Lower lobe of right lung (tissue), 2 donors: ENCODE results near the gene UBE2R2. TPM values are rescaled to one million over a fixed set of nuclear protein-coding genes. Genes with fewer than 3 reads are reported as not detected.

Source experiments
- ATAC-seq, 2 donors: fragments of 200-7000 bp; cut with Tn5 transposase; one replicate each; pipeline ENCODE4 v1.9.1; 2020 to 2022; ENCODE audit warnings: mild to moderate bottlenecking in 2 of 2, moderate library complexity in 2 of 2
- DNase-seq: peaks from one replicate; pipeline ENCODE4 v3.0.0-alpha.2; 2020
- H3K27ac ChIP-seq: fragments of 200-600 bp; one replicate; pipeline ENCODE4 v1.8.0; 2022
- H3K27me3 ChIP-seq: fragments of 200-600 bp; one replicate; pipeline ENCODE4 v1.8.0; 2022; ENCODE audit warnings: low read depth
- H3K36me3 ChIP-seq: fragments of 200-600 bp; one replicate; pipeline ENCODE4 v1.8.0; 2022; ENCODE audit warnings: mild to moderate bottlenecking
- H3K4me1 ChIP-seq: fragments of 200-600 bp; one replicate; pipeline ENCODE4 v1.8.0; 2022
- H3K4me3 ChIP-seq: fragments of 200-600 bp; one replicate; pipeline ENCODE4 v1.8.0; 2022; ENCODE audit warnings: mild to moderate bottlenecking
- H3K9me3 ChIP-seq: fragments of 200-600 bp; one replicate; pipeline ENCODE4 v1.8.0; 2022
- intact Hi-C: fragments of 100-400 bp; cut with DNase I; formaldehyde crosslinking; loops from one replicate; pipeline ENCODE4 v1.11.0; 2022
- total RNA-seq: library from RNA; stranded (reverse); fragmentation: NEBNext Ultra II Directional; extraction: Animal tissue kit (Norgen Biotek cat#: 25700); gene quantifications from one replicate; pipeline ENCODE4 v1.2.1, GENCODE V29; 2021
- TF ChIP-seq, protein P1 (sequence below): fragments of 200-600 bp; IDR thresholded peaks from one replicate; pipeline ENCODE4 v1.8.0; 2022; ENCODE audit warnings: antibody characterized with exemption, mild to moderate bottlenecking
- donor health status: DM: no; HTN: yes; CAD: no; lungs with severe emphysema.

UBE2R2 gene
- total RNA-seq, 1 donor from 2014 or later: 39.8 TPM

DNA sequence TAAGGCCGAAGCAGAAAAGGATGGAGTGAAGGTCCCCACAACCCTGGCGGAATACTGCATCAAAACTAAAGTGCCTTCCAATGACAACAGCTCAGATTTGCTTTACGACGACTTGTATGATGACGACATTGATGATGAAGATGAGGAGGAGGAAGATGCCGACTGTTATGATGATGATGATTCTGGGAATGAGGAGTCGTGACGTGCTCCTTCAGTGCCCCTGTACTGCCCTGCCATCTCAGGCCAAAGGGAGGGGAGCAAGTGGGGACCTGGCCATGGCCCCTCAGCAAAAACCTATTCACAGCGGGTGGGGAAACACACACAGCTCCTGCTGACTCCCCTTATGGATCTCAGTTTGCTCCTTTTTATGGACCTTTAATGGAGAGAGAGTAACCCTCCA is 100.1 kb downstream of the UBE2R2 start:
- Histone ChIP-seq H3K4me3 (no peak overlapping the region), H3K27me3 (no peaks in the 10 kb centered on the region), H3K9me3 (no peaks in the 10 kb centered on the region), H3K27ac (no peak overlapping the region), H3K36me3 (peaks cover 99% of the 10 kb centered on the region), H3K4me1 (no peaks in the 10 kb centered on the region)
- intact Hi-C loops: no loop called here
- no peak for ATAC-seq
- TF ChIP-seq, protein P1, sequence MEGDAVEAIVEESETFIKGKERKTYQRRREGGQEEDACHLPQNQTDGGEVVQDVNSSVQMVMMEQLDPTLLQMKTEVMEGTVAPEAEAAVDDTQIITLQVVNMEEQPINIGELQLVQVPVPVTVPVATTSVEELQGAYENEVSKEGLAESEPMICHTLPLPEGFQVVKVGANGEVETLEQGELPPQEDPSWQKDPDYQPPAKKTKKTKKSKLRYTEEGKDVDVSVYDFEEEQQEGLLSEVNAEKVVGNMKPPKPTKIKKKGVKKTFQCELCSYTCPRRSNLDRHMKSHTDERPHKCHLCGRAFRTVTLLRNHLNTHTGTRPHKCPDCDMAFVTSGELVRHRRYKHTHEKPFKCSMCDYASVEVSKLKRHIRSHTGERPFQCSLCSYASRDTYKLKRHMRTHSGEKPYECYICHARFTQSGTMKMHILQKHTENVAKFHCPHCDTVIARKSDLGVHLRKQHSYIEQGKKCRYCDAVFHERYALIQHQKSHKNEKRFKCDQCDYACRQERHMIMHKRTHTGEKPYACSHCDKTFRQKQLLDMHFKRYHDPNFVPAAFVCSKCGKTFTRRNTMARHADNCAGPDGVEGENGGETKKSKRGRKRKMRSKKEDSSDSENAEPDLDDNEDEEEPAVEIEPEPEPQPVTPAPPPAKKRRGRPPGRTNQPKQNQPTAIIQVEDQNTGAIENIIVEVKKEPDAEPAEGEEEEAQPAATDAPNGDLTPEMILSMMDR: no peak
- no peak for DNase-seq

DNA sequence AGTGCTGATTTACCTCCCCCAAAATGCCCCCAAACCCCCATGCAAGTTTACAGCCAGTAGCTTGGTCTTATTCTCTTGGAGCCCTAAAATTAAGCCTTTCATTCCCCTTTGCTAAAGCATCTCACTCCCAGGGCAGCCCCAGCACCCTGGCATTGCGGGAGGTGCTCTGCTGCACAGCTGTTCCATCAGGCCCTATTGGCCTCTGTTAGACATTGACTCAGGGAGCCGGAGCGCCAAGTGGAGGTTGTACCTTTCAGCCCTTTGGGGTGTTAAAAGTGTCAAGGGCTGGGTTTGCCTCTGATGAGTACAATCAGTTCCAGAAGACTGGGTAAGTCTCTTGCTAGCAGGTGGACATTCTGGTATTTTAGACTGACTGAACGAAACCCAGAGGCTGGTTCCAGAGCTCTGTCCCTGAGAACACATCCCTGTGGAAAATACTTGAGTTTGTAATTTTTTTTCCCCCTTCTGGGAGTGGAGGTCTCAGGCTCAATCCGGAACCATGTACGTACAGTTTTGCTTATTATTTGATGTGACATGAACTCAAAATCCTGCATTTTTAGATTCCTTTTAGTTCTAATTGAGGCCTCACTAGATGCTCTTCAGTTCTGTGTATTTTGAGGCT is 102.4 kb downstream of the UBE2R2 start:
- H3K4me1 ChIP-seq: no peaks in the 10 kb centered on the region
- H3K4me3 ChIP-seq: no peak overlapping the region
- ATAC-seq: no peak
- peaks cover 99% of the 10 kb centered on the region for H3K36me3 ChIP-seq
- intact Hi-C loops: no loop called here
- no peaks in the 10 kb centered on the region for H3K9me3 ChIP-seq
- TF ChIP-seq, protein P1: no peak
- H3K27ac ChIP-seq: peak overlapping the region; percentile 6
- DNase-seq: no peak
- no peaks in the 10 kb centered on the region for H3K27me3 ChIP-seq

DNA sequence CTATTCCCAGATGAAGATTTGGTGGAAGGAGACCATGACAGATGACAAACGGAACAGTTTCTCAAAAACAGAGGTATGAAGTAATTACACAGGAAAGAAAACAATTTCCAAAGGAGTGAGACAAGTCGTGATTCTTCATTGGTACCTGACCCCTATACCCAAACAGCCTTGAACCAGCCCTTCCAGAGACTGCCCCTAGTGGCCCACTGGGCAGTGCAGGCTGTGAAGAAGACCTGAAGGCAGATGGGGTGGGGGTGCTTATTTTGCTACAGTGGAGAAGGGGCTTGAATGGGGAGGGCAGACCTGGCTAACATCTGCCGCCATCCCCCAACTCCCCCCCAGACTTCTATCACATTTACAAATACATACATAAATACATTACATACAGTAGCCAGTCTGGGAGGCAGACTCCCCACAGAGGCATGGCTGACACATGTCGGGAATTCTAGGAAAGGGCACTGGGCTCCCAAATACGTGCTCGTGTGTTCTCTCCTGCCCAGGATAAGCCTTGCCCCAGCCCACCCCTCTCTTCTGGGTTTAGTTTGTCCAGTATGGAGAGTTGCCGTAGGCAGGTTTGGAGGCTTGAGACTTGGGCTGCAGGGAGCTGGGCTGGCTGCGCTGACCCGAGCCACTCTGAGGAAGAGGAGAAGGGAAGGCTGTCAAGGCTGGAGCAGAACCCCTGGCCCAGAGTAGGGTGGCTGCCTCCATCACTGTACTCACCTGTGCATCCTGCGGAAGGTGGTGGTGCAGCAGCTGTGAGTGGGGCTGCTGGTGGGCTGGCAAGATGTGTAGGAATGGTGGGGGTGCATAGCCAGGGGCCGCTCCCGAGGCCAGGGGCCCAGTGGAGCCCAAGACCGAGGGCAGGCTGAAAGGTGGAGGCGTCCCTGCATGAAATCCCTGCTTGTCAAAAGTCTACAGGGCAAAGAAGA is 105.3 kb downstream of the UBE2R2 start:
- H3K36me3 ChIP-seq: peaks cover 100% of the 10 kb centered on the region
- no peaks in the 10 kb centered on the region for H3K4me1 ChIP-seq
- ATAC-seq (peak in 1 of 2 donors; percentile 45), DNase-seq (no peak)
- no peaks in the 10 kb centered on the region for H3K27me3 ChIP-seq
- H3K9me3 ChIP-seq: no peaks in the 10 kb centered on the region
- no peak overlapping the region for H3K4me3 ChIP-seq
- no peak overlapping the region for H3K27ac ChIP-seq
- TF ChIP-seq, protein P1: peak; percentile 47
- intact Hi-C loops: no loop called here

DNA sequence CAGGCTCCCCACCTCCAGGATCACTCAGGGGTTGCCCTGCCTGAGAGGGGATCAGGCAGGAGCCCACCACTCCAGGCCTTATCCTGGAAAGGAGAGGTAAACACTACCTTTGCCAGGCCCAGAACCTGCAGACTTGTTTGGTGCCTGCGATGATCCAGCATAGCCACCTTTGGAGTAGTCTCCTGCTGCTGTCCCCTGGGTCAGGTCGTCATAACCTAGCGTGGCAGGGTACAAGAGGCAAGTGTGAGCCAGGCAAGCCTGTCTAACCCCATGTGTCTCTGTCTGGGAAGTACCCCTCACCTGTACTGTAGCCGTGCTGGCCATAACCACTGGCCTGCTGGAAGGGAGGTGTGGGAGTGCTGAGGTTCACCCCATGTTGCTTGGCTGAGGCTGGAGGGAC is 106.1 kb downstream of the UBE2R2 start:
- Histone ChIP-seq H3K27me3 (no peaks in the 10 kb centered on the region), H3K4me3 (no peak overlapping the region), H3K4me1 (no peaks in the 10 kb centered on the region), H3K9me3 (no peaks in the 10 kb centered on the region), H3K36me3 (peaks cover 100% of the 10 kb centered on the region), H3K27ac (no peak overlapping the region)
- no peak for DNase-seq
- intact Hi-C loops: no loop called here
- TF ChIP-seq, protein P1: no peak
- ATAC-seq: no peak

DNA sequence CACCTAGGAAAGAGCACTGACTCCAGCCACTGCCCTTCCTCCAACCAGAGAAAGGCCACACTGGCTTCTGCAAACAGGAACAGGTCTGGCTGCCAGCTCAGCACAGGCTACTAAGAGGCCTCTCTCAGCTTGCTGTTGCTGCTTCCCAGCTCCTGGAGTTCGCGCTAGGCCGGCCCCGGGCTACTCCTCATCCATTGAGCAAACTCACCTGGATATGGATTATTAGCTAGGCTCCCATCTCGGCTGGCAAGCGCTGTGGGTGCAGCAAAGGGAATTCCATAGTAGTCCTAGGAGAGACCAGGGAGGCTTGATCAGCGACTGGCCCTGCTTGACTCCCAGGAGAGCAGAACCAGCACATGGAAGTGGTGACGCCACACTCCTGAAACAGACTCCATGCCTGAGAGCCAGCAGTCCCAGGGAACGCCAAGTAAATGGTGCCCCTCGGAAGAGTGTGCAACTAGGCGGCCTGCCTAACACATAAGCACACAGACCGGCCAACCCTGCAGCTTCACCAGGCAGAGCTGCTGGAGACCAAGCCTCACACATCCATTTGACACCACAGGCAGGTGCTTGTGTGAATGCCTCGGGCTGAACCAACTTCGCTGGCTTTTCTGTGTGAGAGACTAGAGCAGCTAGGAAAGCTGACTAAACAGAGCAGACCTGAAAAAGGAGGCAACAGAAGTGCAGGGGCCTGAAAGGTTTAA is 107.2 kb downstream of the UBE2R2 start:
- Histone ChIP-seq H3K4me1 (no peaks in the 10 kb centered on the region), H3K36me3 (peaks cover 100% of the 10 kb centered on the region), H3K4me3 (no peak overlapping the region), H3K27ac (no peak overlapping the region), H3K27me3 (no peaks in the 10 kb centered on the region), H3K9me3 (no peaks in the 10 kb centered on the region)
- intact Hi-C loops: no loop called here
- TF ChIP-seq, protein P1: no peak
- no peak for DNase-seq
- no peak for ATAC-seq
